SU-DHL-6 (cell line): ENCODE data around the gene MUC2.

Experiments
- CTCF ChIP-seq: fragments of 200-600 bp; sonication (generic); IDR thresholded peaks from one replicate; pipeline ENCODE4 v1.5.1; 2017; ENCODE audit warnings: antibody characterized with exemption, mild to moderate bottlenecking, low read length, moderate library complexity; ENCODE audit not compliant: insufficient read depth, poor library complexity, severe bottlenecking
- EZH2phosphoT487 ChIP-seq: fragments of 200-600 bp; sonication (generic), shearing (Covaris generic); conservative IDR thresholded peaks from 2 replicates; pipeline ENCODE4 v1.6.1; 2018; ENCODE audit warnings: mild to moderate bottlenecking, antibody characterized with exemption, low read length, moderate library complexity, mixed read lengths

DNA sequence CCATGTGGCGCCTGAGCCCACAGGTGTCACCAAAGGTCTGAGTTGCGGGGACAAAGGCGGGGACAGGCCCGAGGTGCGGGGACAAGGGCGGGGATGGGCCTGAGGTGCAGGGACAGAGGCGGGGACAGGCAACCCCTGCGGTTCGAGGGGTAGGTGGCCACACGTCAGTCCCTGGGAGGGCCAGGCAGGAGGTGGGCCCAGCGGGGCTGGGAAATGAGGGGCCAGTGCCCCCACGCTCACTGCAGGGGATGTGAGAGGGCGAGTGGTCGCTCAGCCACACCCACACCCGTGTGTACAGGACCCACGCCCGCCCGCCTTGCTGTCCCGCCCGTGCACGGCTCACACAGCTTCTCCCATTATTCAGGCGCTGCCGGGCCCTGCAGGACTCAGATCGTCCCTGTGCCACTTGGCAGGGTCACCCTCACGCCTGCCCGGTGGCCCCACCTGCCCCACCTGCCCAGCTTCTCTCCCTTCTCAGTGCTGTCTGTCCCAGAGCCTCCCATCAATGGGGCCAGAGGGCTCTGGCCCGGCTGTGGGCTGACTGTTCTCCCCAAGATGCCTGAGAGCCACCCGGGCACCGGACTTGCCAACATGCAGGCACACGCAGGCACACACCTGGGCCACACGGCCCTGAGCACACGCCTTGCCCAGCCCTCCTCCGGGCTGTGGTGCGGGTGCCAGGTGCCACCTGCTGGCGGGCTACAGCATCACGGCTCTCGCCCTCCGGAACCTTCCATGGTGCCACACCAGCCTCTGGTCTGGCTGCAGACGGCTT lies 23.9 kb upstream of the MUC2 start:
- TF ChIP-seq CTCF, result peak; percentile 94
- no peak for TF ChIP-seq EZH2phosphoT487
